ENCODE measurements around the gene UST.
"Not testable (repeated sequence)": the region's sequence is repeated elsewhere in the genome, so short reads cannot be mapped to it uniquely, and the experiment has no call there.

The UST gene

GRCh38 chr6:148959501-148959900 lies 212.7 kb downstream of the UST start:
- DNase-seq = no peak

- DNase-seq = no peak
These were observed 216.2 kb downstream of the UST start for GRCh38 chr6:148962854-148963515.

DNA sequence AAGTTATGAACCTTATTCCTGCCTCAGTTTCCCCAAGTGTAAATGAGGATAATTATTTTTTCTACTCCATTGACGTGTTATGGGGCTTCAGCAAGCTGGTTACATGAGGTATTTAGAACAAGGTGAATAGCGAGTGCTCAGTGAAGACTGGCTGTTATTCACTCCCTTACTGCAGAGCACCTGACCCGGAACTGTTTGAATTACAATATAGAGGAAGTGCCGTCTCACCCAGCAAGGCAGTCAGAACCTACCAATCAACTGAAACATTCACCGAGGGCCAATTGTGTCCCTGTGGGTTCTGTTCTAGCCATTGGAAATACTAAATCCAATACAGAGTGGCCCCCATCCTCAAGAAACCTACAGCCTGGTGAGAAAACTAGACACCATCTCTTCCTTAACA lies 216.9 kb downstream of the UST start:
- DNase-seq = no peak

DNA sequence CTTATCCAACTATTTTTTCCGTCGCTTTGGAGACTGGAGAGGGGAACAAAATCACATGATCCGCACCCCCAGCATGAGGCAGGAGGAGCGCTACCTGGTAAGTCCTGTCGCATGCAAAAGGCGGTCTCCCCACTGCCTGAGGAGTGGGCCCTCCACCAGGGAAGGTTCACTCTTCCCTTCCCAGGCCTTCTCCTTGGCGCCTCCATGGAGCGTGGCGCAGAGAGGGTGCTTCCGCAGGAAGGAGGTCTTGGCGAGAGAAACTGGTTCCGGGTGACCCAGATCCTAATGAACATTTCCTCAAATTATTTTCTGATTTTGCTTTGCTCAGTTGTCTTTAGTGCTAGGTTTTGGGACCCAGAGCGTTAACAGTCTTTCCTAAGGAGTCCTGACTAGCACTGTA lies 217.6 kb downstream of the UST start:
- DNase-seq = no peak

DNA sequence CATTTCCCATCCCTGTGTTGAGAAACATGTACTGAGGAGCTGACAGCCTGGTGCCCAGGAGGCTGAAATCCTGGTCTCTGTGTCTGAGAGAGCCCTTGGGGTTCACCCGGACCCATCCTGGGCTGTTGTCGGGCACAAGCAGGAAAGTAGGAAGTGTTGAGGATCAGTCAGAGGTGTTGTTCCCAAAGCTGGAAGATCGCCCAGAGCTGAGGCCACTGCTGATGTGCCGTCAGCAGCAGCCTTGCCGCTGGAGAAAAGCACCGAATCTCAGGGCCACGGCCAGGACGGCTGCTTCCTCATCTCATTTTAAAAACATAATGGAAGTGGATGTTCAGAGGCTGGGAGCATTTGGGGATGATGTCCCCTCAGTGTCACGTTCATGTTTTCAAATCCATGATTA lies 218.5 kb downstream of the UST start:
- no peak for DNase-seq

- no peak for DNase-seq
These were observed 220.2 kb downstream of the UST start for GRCh38 chr6:148967011-148967520.

- DNase-seq = no peak
These were observed 220.7 kb downstream of the UST start for GRCh38 chr6:148967541-148967956.

DNA sequence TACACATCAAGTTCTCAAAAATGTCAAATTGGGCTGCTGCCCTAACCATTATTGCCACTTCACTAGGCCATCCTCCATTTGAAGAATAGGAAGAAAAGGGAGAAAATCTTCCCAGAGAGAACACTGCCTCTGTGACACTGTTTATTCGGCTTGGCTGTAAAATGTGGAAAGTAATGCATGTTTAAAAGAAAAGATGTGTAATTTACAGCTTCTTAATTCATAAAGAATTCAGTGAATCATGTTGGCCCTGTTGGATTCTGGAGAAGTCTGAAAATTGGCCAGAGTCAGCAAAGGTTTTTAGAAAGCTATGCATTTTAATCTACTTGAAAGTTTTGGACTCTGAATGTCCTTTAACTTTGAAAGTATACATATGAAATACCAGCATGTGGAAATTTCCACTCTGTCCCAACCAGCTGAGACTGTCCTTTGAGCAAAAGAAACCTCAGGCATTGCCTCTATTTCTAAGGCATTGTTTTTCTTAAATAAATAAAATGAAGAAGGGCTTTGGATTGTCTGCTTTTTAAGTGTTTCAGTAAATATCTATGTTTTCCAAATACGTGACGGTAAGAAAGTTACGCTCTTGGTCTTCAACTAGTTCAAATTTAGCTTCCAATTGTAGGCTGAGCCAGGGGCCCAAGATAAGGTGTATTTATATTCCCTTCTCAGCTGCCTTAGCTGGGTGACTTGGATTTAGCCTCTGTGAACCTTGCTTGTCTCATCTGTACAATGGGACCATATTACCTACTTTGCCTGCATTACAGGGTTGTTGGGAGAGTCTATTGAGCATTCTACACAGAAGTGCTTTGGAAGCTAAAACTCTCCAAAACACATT lies 222.2 kb downstream of the UST start:
- DNase-seq = no peak

GRCh38 chr6:148969603-148970061 lies 222.8 kb downstream of the UST start:
- no peak for DNase-seq

DNA sequence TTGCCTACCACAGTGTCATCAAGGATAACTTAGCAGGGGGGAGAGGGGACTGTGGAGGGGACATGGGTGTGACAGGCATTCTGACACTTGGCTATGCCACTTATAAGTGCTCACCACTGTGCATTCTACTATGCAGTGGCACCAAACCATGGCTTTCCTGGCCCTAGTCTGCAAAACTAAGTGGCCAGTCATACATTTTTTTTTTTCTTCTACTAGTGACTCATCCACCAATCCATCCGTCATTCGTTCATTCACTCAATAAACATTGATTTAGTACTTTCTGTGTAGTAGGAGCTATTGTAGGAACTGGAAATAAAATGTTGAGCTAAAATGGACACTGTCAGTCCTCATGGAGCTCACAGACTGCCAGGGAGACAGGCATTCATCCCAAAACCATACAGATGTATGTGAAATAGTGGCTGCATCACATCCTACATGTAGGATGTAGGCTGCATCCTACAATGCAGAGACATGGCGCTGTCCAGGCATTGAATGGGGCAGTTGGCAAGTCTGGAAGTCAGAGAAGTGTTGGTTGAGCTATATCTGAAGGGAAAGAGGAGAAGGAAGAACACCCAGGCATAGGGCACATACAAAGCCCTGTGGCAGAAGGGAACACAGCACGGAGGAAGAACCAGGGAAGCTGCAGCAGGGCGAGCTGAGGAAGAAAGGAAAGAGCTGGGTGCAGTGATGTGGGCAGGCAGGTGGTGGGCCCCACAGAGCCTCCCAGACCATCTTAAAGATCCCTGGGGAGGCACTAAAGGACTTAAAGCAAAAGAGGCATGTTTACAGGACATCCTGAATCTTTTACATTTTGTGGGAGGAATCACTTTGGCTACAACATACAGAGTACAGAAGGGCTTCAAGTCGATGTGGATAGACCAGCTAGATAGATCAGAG lies 224.4 kb downstream of the UST start:
- no peak for DNase-seq

- no peak for DNase-seq
These were observed 225.7 kb downstream of the UST start for GRCh38 chr6:148972481-148972880.

DNA sequence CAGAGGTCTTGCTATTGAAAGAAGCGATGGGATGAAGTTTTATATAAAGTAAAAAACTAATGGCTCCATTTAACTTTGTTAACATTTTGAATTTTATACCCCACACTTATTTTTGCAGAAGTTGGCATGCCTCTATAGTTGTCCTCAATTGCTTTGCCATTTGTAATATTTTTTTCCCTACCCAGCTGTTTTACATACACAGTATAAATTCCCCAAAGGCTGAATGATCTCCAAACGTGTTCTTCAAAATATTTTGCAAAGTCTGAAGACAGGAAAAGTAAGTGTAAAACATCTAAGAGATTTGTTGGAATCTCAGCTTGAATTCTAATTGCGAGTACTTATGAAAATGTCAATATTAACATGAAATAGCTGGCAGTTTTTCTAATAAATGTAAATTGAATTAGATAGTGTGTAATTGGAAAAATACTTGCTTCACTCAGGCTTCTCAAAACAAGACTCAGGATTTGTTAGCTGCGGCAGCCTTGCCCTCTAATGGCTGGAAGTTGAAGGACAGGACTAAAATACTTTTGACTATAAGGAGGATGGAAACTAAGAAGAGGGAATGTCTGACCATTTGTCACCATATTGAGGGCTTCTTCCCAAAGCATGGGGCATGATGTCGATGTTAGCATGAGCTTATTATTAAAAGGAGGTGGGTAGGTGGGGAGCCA lies 226.8 kb downstream of the UST start:
- DNase-seq = no peak

- no peak for DNase-seq
These were observed 227.5 kb downstream of the UST start for GRCh38 chr6:148974351-148974750.

DNA sequence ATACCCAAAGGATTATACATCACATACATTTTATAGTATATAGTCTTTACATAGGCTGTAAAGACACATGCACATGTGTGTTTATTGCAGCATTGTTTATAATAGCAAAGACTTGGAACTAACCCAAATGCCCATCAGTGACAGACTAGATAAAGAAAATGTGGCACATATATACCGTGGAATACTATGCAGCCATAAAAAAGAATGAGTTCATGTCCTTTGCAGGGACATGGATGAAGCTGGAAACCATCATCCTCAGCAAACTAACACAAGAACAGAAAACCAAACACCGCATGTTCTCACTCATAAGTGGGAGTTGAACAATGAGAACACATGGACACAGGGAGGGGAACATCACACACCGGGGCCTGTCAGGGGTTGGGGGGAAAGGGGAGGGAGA lies 231.5 kb downstream of the UST start:
- DNase-seq = not testable (repeated sequence)

DNA sequence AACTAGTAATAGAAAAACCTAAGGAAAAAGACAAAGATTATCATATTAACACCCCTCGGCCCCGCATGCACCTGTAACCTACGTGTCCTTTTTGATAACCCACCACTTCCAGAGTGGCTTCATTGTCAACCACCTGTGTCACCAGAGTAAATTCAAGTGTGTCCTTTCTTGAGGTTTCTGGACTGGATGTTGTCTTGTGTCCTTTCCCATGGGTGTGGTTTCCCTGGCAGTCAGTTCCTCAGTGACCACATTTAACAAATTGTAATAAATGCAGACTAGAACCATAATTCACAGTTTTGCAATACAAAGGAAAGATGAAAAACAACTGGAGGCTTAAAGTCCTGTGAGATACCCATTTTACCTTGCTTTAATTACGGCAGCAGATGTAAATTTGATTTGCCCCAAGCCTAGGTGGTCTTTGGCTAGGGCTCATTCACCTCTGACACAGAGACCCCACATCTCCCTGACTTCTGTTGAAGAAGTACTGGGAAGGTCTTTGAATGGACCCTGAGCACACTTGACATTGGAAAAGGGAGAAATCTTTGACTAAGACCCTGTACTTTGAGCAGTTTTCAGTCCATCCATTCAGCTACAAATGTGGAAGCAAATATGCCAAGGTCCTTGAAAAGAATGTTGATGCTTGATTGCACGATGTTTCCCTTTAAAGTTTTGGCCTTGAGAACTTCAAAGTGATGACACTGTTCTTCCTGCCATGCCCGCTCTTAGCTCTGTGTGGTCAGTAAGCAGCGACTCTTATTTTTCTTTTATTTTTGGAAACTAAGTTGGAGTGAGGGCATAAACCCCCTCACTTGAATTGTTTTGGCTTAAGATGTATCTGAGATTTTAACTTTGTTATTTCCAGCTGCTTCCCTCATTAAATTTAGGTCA lies 232.4 kb downstream of the UST start:
- no peak for DNase-seq

- DNase-seq = no peak
These were observed 233.4 kb downstream of the UST start for GRCh38 chr6:148980234-148980633.

- no peak for DNase-seq
These were observed 234.7 kb downstream of the UST start for GRCh38 chr6:148981515-148981914.

- no peak for DNase-seq
These were observed 236.4 kb downstream of the UST start for GRCh38 chr6:148983101-148983761.

- DNase-seq = no peak
These were observed 237.1 kb downstream of the UST start for GRCh38 chr6:148983966-148984365.

DNA sequence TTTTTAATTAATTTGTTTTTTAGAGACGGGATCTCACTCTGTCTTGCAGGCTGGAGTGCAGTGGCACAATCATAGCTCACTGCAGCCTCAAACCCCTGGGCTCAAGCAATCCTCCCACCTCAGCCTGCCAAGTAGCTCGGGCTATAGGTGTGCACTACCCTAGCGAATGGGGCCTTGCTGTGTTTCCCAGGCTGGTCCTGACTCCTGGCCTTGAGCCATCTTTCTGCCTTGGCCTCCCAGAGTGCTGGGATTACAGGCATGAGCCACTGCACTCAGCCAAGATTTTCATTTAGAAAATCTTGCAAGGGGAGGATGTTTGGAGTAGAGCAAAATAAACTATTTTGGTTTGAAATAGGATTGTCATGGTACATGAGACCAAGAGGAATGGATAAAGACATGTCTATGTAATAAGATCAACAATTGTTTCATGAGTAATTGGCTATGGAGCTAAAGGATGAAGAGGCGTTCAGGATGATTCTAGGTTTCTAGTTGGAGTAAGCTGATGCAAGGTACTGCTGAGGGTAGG lies 237.8 kb downstream of the UST start:
- DNase-seq = no peak

- DNase-seq = no peak
These were observed 238.7 kb downstream of the UST start for GRCh38 chr6:148985499-148985898.

Measured in GDM1 (cell line).